GM18505 (cell line): ENCODE data around the gene CERS3.

Experiments used
- ATAC-seq: cut with Tn5 transposase; IDR thresholded peaks from one replicate; pipeline ENCODE4 v1.9.1; 2021; ENCODE audit not compliant: unreplicated experiment
- POLR2A ChIP-seq: IDR thresholded peaks from 4 replicates; pipeline ENCODE4 v1.6.1; 2011; ENCODE audit warnings: borderline replicate concordance; ENCODE audit not compliant: insufficient read depth, insufficient read length; ENCODE audit errors: extremely low read depth

Gene CERS3

DNA sequence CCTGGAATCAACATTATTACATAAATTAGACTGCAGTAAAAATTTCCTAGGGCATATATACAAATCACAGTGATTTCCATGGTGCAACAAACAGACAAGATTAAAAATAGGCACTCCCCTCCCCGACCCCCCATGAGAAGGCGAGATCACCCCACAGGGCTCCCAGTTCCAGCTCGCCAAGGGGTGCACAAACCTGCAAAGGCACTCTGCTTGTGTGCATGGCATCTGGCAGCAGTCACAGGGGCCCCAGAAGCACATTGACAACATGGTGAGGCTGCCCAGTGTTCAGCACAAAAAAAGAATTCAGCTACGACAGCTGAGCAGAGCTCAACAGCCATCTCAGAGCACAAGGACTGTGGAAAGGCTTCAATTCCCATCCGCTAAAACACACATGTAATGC lies 19.2 kb upstream of the CERS3 start:
- ATAC-seq: no peak

DNA sequence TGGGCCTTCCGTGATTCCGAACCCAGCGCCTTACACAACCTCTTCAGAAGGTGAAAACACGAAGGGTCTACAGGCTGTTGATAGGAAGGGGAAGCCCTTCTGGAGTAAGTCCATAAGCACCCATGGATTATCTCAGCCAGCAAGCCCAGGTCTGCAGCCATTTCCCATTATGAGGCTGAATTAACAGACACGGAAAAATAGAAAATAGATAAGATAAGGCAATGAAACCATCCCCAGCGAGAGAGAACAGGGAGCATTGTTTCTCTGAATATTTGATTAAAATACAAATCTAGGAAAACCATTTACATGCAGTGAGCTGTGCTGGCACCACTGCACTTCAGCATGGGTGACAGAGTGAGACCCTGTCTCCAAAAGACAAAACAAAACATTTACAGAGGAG lies 16.2 kb upstream of the CERS3 start:
- ATAC-seq: no peak
- no peak for TF ChIP-seq POLR2A

More for the DNA sequence above, 19.2 kb upstream of the CERS3 start:
- no peak for TF ChIP-seq POLR2A

GRCh38 chr15:100544338-100544841 lies 15.6 kb upstream of the CERS3 start:
- TF ChIP-seq POLR2A: no peak
- no peak for ATAC-seq

DNA sequence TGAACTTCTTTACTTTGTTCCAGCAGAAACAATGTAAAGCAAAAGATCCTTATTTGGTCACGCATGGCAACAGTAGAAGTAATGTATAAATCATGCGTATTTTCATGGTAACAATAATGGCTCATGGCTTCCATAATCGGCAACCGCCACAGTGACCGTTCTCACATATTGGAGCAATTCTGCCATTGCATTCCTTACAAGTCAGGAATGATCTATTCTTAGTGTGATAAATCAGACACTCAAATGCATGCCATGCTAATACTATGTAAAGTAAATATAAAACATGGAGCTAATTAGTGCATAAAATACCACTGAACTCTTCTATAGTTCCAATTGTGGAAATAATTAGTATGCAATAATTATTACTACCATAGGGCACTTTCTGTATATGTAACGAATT lies 13.5 kb upstream of the CERS3 start:
- TF ChIP-seq POLR2A: no peak
- no peak for ATAC-seq

GRCh38 chr15:100537331-100537730 lies 8.6 kb upstream of the CERS3 start:
- peak; percentile 59 for ATAC-seq
- no peak for TF ChIP-seq POLR2A

DNA sequence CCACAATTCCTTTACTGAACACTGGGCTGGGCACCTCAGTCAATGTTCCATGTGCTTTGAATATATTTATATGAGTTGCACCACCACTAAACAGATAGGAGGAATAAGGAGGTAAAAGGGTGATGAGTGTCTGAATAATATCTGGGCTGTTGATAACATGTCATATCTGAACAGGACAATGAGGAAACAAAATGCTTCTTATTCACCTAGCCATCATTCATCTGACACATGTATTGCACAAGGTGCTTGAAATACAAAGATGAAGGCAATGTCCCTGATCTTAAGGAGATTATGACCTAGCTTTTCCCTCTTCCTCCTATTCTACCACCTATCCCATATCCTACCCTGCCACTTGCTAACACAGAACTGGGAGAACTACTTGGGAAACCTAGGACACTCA lies 8.0 kb upstream of the CERS3 start:
- TF ChIP-seq POLR2A: no peak
- ATAC-seq: no peak

DNA sequence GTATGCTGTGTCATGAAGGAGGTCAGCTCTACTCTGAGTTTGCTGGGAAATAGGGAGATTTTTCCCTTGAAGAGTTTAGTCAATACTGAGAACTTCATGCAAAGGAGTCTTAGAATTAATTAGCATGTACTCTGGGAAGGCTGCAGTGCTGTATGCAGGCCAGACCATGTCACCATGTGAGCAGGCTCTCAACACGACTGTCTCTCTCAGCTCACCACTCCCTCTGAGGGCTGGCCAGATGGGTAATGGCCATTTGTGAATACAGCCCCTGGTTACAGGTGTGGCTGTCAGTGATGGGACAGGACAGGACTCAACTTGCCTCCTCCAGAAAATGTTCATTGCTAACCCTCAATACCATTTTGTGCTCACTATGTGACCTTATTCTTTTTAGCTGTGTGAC lies 5.1 kb upstream of the CERS3 start:
- no peak for TF ChIP-seq POLR2A
- no peak for ATAC-seq

GRCh38 chr15:100531823-100532327 lies 3.1 kb upstream of the CERS3 start:
- TF ChIP-seq POLR2A: no peak
- no peak for ATAC-seq

DNA sequence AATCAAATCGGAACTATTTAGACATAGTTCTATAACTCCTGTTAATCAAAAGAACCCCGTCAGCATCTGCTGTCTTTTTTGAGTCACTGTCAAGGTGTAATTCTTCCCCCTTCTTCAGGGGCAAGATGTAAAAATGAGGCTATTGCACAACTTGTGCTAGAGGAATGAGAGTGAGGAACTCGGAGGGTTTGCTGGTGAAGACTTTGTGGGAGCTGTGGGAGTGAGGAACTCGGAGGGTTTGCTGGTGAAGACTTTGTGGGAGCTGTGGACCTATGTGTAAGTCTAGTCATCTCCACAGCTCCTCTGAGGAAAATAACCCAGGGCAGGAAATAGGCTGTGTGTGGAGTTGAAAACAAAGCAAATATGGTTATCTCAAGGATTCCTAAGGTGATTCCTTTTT lies 2.5 kb upstream of the CERS3 start:
- ATAC-seq: no peak
- TF ChIP-seq POLR2A: no peak

DNA sequence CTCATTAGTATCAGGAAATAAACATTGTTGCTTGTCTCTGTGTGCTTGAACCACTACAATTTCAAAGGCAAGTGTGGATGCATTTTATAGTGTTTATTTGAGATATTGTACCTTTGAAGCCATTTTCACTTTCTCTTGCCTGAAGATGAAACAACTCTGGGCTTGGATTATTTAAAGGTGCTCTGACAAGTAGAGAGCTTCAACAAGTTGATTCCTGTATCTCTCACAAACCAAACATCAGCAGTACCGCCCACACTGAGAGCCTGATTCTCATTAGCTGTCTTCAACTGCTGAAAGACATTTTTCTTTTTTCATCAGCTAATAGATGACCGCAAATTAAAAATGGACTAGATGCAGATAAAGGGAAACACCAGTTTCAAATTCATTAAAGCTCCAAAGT lies 806 bp upstream of the CERS3 start:
- no peak for TF ChIP-seq POLR2A
- no peak for ATAC-seq

GRCh38 chr15:100526027-100526481 lies 2.7 kb downstream of the CERS3 start:
- TF ChIP-seq POLR2A: no peak
- ATAC-seq: no peak

DNA sequence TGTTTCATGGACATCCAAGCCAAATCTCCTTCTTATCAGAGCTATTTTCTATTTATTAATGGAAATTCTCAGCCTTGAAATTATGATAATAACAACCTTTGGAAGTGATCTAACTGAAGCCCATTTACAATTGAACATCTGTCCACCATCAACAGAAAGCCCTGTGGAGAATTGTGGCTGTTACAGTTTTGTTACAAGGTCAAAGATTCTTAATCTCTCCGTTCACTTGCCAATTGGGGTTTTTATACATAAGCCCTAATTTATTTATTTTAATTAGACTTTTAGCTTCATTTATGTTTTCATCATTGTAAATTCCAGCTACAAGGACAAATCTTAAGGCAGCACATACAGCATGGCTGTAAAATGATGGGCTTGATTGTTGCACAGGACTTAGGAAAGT lies 3.3 kb downstream of the CERS3 start:
- ATAC-seq: no peak
- TF ChIP-seq POLR2A: no peak

DNA sequence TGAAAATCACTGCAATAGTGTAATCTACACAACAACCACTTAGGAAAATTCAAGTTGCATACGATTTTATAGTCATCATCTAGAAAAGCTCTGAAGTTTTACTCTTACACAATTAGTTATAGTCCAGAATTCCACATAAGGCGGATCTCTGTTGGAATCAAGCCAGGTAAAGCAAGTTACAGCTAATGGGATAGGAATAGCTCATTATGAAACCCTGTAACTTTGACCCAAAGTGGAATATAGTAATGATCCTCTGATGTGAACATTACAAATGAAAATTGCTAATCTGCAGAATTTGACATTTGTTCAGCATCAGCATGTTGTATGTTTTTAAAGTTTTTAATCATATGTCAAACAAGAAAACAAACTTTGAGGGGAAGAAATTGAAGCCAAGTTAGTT lies 4.4 kb downstream of the CERS3 start:
- no peak for ATAC-seq
- TF ChIP-seq POLR2A: no peak

GRCh38 chr15:100521907-100522306 lies 6.8 kb downstream of the CERS3 start:
- no peak for ATAC-seq
- TF ChIP-seq POLR2A: no peak
